IPS-20b (cell line): ENCODE measurements around the gene CA12.

ENCODE experiments used
- H3K27ac ChIP-seq: one replicate; pipeline ENCODE4 v1.5.1; 2013; ENCODE audit warnings: low read length
- H3K27me3 ChIP-seq: 2 replicates; pipeline ENCODE4 v1.6.1; 2013; ENCODE audit warnings: mild to moderate bottlenecking, low read length, inconsistent platforms; ENCODE audit not compliant: insufficient read depth
- H3K36me3 ChIP-seq: 2 replicates; pipeline ENCODE4 v1.6.1; 2013; ENCODE audit warnings: low read depth, mild to moderate bottlenecking, inconsistent platforms, low read length, moderate library complexity; ENCODE audit not compliant: insufficient read depth
- H3K4me1 ChIP-seq: 2 replicates; pipeline ENCODE4 v1.6.1; 2013; ENCODE audit warnings: mild to moderate bottlenecking, control low read depth, inconsistent platforms, low read length, moderate library complexity; ENCODE audit not compliant: insufficient read depth
- H3K4me3 ChIP-seq: 2 replicates; pipeline ENCODE4 v1.5.1; 2013; ENCODE audit warnings: mild to moderate bottlenecking, low read length, inconsistent platforms
- H3K9ac ChIP-seq: 2 replicates; pipeline ENCODE4 v1.6.1; 2013; ENCODE audit warnings: low read depth, mild to moderate bottlenecking, inconsistent platforms, low read length, moderate library complexity
- H3K9me3 ChIP-seq: 2 replicates; pipeline ENCODE4 v1.6.1; 2013; ENCODE audit warnings: mild to moderate bottlenecking, low read depth, low read length, inconsistent platforms; ENCODE audit not compliant: insufficient read depth

CA12 gene

DNA sequence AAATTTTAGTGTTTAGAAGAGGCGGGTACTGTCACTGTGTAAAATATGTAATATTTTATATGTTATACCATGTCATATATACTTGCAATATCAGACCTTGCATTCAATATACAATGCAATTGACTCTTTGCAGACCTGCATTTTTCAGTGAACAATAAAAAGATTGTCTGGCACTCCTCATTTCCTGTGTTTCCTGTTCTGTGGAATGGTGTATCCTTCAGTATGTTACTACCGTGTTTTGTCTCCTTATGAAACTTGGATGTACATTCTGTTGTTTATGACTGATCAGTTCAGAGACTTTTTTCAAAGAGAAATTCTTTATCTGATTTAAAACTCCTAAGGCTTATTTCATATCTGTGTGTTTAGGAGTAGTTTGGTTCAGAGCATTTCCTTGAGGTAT is 72.7 kb downstream of the CA12 start:
- H3K4me1 ChIP-seq: peaks cover 19% of the 10 kb centered on the region
- no peaks in the 10 kb centered on the region for H3K27me3 ChIP-seq
- no peak overlapping the region for H3K4me3 ChIP-seq
- H3K36me3 ChIP-seq: peaks cover 20% of the 10 kb centered on the region
- no peaks in the 10 kb centered on the region for H3K9me3 ChIP-seq
- no peak overlapping the region for H3K27ac ChIP-seq
- no peak overlapping the region for H3K9ac ChIP-seq

DNA sequence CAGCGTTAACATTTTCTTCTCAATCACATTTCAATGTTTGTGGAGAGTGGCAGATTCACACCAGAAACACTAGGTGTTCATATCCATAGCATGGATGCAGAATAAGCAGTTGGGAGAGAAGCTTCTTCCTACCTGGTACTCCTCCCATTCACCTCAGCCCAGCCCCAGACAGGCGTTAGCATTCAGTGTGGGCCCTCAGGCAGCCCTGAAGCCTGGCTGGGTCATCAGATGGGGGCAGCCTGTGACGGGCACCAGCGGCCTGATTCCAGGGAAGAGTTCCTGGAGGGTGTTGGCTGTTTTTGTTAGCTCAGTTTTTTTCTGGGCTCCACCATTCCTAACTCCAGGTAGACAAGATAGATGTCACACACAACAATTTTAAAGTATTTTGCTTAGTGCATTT is 73.2 kb downstream of the CA12 start:
- H3K27ac ChIP-seq: no peak overlapping the region
- H3K36me3 ChIP-seq: peaks cover 24% of the 10 kb centered on the region
- no peaks in the 10 kb centered on the region for H3K9me3 ChIP-seq
- peaks cover 16% of the 10 kb centered on the region for H3K4me1 ChIP-seq
- no peak overlapping the region for H3K4me3 ChIP-seq
- H3K27me3 ChIP-seq: no peaks in the 10 kb centered on the region
- H3K9ac ChIP-seq: no peak overlapping the region

DNA sequence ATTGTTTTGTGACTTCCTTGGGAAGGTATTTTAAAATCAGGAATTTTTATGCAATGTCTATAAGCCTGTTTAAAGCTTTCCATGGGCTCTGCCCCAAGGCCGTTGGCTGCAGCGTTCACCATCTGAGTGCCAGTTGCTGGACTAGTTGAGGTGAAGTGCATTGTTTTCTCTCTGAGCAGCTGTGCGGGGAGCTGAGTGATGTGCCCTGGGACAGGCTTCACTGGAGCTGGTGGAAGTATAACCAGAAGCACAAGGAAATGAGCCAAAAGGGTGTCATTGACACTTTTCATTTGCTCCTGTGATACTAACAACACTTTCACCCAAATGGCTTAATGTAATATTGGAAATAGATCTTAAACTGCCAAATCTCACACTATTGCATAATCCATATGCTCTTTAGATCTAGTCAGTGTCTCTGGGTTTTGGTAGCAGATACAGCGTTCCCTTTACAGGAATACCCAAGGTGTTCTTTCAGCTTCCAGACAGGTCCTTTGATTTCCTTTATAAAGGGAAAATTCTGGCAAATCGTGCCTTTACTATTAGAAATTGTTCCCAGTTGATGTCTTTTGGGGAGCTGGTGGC is 75.1 kb downstream of the CA12 start:
- Histone ChIP-seq H3K4me3 (no peak overlapping the region), H3K36me3 (peaks cover 38% of the 10 kb centered on the region), H3K27me3 (no peaks in the 10 kb centered on the region), H3K9ac (no peak overlapping the region), H3K27ac (no peak overlapping the region), H3K4me1 (0 out of 2 replicates have a peak, but pooled peaks cover 2% of the 10 kb centered on the region), H3K9me3 (no peaks in the 10 kb centered on the region)

DNA sequence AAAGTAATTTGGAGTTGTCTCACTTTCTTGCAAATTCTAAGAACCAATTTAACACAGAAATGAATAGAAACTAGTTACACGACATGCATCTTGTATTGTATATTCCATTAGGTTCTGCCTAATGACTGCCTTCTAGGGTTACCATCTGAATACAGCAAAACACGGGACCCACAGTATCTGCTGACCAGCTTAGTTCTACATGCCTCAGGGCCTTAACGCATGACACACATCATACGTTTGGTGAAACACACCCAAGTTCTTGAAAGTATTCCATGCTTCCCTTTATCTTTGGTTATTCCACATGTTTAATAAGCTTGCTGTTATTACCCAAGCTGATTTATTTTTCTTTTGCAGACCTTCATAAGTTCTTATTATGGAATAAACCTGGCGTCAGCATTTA is 76.4 kb downstream of the CA12 start:
- Histone ChIP-seq H3K9ac (no peak overlapping the region), H3K4me1 (no peaks in the 10 kb centered on the region), H3K27me3 (no peaks in the 10 kb centered on the region), H3K4me3 (no peak overlapping the region), H3K27ac (no peak overlapping the region), H3K9me3 (no peaks in the 10 kb centered on the region), H3K36me3 (peaks cover 38% of the 10 kb centered on the region)

DNA sequence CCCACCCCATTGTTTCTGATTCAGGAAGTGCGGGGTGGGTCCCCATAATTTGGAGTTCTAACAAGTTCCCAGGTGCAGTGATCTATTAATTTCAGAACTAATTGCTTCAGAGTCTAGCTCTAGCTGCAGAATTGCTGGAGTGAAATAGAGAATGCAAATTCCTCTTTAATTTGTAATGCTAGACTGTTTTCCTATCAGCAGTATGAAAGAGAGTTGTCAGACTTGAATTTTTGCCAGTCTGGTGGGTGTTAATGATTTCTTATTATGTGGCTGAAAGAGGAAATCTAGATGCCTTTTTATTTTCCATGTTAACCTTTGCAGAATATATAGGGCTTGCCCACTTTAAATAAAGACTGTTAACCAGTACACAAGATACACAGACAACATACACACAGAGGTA is 80.6 kb downstream of the CA12 start:
- Histone ChIP-seq H3K36me3 (peaks cover 29% of the 10 kb centered on the region), H3K9ac (no peak overlapping the region), H3K27me3 (no peaks in the 10 kb centered on the region), H3K9me3 (no peaks in the 10 kb centered on the region), H3K4me3 (no peak overlapping the region), H3K4me1 (no peaks in the 10 kb centered on the region), H3K27ac (no peak overlapping the region)

DNA sequence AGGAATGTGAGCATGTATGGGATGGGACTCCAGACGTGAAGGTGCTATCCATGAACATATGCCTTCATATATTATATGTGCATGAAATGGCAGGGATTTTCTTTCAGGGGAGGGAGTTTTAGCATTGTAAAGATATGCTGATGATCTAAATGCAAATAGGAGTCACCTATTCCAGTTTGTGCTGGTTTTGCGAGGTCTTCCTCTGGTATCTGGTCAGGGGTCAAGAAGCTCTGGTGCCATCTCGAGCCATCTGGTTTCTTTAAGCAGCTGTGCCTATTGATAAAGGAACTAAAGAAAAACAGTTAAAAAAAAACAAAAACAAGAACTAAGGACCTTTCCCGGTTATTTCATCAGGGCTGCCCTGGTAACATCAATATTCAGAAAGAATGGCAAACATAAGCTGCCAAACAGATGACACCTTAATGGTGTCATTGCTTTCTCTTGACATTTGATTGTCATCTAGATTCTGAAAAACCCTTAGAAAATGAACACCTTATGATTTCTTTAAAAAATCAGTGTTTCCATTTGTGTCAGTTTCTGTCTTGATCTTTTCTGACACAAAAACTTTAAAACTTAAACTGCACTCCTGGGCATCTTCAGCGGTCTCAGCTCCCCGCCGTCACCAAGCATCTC is 81.6 kb downstream of the CA12 start:
- H3K9me3 ChIP-seq: no peaks in the 10 kb centered on the region
- H3K36me3 ChIP-seq: peaks cover 19% of the 10 kb centered on the region
- no peaks in the 10 kb centered on the region for H3K27me3 ChIP-seq
- no peak overlapping the region for H3K27ac ChIP-seq
- no peak overlapping the region for H3K4me3 ChIP-seq
- no peak overlapping the region for H3K9ac ChIP-seq
- no peaks in the 10 kb centered on the region for H3K4me1 ChIP-seq

DNA sequence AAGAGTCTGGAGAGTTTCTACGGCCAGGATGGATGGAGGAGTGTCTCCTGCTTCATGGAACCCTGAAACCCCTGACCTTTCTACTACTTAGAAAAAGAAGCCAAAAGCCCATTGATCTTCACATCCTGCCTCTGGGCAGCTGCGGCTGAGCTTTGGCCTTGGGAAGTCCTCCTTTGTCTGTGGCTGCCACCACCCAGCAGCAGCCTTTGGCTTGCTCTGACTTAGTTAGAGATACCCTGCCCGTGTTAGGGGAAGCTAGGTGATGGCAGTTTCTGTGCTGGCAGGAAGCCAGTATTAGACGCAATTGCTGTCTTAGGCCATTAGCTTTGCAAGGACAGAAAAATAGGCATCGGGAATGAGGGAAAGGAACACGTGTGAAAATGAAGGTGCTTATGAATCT is 85.5 kb downstream of the CA12 start:
- Histone ChIP-seq H3K9ac (no peak overlapping the region), H3K27ac (no peak overlapping the region), H3K36me3 (no peaks in the 10 kb centered on the region), H3K4me1 (peaks cover 5% of the 10 kb centered on the region; the same call in 1 of the 2 replicates), H3K27me3 (no peaks in the 10 kb centered on the region), H3K9me3 (no peaks in the 10 kb centered on the region), H3K4me3 (no peak overlapping the region)

DNA sequence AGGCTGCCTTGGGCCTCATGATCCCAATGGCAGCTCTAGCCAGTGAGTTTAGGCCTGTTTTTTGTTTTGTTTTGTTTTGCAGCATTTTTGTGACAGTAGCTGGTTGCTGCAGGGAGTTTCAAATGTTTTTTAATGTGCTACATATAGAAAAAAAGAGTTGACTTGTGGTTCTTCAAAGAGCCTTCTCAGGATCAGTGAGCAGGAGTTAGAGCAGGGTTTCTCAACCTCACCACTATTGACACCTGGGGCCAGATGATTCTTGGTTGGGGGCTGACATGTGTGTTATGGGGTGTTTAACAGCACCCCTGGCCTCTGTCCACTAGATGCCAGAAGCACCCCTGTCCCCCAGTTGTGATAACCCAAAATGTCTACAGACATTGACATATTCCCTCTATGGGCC is 86.3 kb downstream of the CA12 start:
- Histone ChIP-seq H3K4me1 (peaks cover 5% of the 10 kb centered on the region; the same call in 1 of the 2 replicates), H3K9me3 (no peaks in the 10 kb centered on the region), H3K9ac (no peak overlapping the region), H3K36me3 (no peaks in the 10 kb centered on the region), H3K4me3 (no peak overlapping the region), H3K27ac (no peak overlapping the region), H3K27me3 (no peaks in the 10 kb centered on the region)

DNA sequence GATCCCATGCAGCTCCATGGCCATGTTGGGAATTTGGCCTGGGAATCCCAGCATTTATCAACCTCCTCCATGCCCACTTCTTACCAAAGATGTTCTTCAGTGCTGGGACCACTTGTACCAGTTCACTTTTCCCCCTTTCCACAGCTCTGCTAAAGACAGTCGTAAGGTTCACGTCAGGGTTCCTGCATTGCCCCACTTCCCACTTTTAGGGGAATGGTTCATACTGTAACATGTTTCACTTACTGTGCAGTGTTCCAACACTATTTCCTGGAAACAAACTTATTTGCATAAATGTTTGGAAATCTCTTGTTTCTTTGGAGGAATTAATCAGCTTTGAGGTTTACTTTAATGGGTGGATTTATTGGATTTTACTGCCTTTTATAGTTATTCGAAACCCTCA is 87.3 kb downstream of the CA12 start:
- no peaks in the 10 kb centered on the region for H3K9me3 ChIP-seq
- H3K4me3 ChIP-seq: no peak overlapping the region
- no peaks in the 10 kb centered on the region for H3K36me3 ChIP-seq
- H3K27ac ChIP-seq: no peak overlapping the region
- H3K4me1 ChIP-seq: peaks cover 5% of the 10 kb centered on the region; the same call in 1 of the 2 replicates
- no peaks in the 10 kb centered on the region for H3K27me3 ChIP-seq
- no peak overlapping the region for H3K9ac ChIP-seq

DNA sequence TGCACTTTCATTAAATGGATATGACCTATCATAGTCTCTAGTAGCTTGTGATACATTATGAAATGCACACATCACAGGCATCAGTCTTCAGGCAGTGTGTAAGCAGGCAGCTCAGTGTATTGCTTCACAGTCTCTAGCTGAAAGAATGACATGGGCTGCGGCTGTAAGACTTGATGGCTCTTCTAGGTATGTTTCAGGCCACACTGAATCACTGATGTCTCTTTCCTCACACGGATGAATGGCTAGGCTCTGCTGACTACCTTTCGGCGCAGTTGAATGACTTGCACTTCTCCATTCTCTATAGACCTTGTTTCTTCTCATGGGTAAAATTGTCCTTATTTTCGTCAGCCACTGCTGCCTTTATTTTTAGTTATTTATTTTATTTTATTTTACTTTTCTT is 88.9 kb downstream of the CA12 start:
- peaks cover 5% of the 10 kb centered on the region; the same call in 1 of the 2 replicates for H3K4me1 ChIP-seq
- H3K9ac ChIP-seq: no peak overlapping the region
- H3K27ac ChIP-seq: no peak overlapping the region
- H3K36me3 ChIP-seq: peaks cover 8% of the 10 kb centered on the region; the same call in 1 of the 2 replicates
- no peaks in the 10 kb centered on the region for H3K9me3 ChIP-seq
- no peak overlapping the region for H3K4me3 ChIP-seq
- H3K27me3 ChIP-seq: no peaks in the 10 kb centered on the region

DNA sequence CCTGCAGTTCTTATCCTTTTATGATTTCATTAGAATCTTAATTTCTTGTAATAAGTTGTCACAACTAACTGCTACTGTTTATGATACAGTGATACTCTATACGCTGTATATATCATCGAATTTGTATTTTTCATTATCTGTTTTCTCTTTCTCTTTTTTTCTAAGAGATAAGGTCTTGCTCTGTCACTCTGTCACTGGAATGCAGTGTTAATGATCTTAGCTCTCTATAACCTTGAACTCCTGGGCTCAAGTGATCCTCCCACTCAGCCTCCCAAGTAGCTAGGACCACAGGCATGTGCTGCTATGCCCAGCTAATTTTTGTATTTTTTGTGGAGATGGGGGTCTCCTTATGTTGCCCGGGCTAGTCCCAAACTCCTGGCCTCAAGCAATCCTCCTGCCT is 89.4 kb downstream of the CA12 start:
- no peaks in the 10 kb centered on the region for H3K27me3 ChIP-seq
- no peak overlapping the region for H3K9ac ChIP-seq
- H3K4me1 ChIP-seq: peaks cover 5% of the 10 kb centered on the region; the same call in 1 of the 2 replicates
- peaks cover 8% of the 10 kb centered on the region; the same call in 1 of the 2 replicates for H3K36me3 ChIP-seq
- no peak overlapping the region for H3K4me3 ChIP-seq
- H3K27ac ChIP-seq: no peak overlapping the region
- H3K9me3 ChIP-seq: no peaks in the 10 kb centered on the region

DNA sequence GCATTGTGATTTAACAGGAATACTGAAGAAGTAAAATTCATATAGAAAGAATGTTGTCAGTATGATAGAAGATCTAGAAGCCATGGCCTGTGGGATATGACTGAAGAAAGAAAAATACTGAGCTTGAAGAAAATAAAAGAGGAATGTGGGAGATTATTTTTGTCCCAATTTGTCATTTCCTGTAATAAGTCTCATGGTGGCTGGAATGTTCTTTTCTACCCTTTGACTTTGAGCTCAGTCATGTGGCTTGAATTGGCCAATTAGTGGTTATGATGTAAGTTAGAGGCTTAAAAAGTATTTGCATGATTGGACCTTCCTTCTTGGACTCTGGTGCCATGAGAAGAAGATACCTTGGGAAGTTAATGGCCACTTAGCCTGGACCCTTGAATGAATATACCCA is 90.1 kb downstream of the CA12 start:
- H3K36me3 ChIP-seq: peaks cover 11% of the 10 kb centered on the region; the same call in 1 of the 2 replicates
- no peak overlapping the region for H3K9ac ChIP-seq
- H3K4me3 ChIP-seq: no peak overlapping the region
- no peak overlapping the region for H3K27ac ChIP-seq
- no peaks in the 10 kb centered on the region for H3K9me3 ChIP-seq
- no peaks in the 10 kb centered on the region for H3K27me3 ChIP-seq
- H3K4me1 ChIP-seq: peaks cover 5% of the 10 kb centered on the region; the same call in 1 of the 2 replicates
